ENCODE results near the gene STARD9.

STARD9 gene

DNA sequence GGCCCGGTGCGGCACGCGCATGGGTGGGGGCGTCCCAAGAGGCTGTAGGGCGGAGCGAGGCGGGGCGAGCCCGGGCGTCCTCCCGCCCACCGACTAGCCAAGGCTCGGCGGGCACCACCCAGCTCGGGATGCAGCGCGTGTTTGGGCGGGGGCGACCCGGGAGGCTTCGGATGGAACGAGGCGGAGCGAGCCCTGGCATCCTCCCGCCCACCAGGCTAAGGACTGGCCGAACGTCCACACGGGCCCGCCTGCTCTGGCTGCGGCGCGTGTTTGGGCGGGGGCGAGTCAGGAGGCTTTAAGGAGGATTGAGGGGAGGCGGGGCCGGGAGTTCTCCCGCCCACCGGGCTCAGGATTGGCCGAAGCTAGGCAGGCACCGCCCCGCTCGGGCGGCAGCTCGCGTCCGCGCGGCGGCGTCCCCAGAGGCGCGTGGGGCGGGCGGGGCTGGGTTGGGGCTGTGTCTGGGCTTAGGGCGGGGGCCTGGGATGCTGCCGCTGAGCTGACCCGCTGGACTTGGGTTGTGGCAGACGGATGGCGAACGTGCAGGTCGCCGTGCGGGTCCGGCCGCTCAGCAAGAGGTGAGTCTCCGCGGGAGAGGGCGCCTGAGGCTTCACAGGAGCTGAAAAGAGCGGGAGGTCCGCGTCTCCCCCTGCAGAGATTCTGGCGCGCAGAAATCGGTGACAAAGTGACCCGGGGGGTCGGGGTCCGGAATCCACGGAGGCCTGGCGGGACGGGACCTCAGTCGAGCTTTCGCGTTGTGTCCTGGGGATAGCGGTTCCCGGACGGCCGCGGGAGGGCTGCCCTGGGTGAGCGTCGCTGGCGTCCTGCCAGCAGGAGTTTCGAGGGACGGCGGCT is at the start of gene STARD9:
Gene STARD9 (plus strand): TSS at position 419 of the 852 bp plus-strand sequence. CDS start 110 bp downstream, at position 529.
- Histone ChIP-seq H3K9me3 (ENCODE audit: control insufficient read depth in 2 of 2, low read length in 2 of 2) (no peaks in the 10 kb centered on the region), H3K27me3 (ENCODE audit: control insufficient read depth in 2 of 2, insufficient read depth in 2 of 2, low read length in 2 of 2) (peaks cover 3 to 10% of the 10 kb centered on the region in 2 donors), H3K36me3 (ENCODE audit: control insufficient read depth in 2 of 2, insufficient read depth in 2 of 2, low read length in 2 of 2) (no peaks in the 10 kb centered on the region), H3K4me3 (ENCODE audit: low read length in 2 of 2) (peak within 1 kb of the TSS; percentile 73 to 80), H3K4me1 (ENCODE audit: control insufficient read depth in 2 of 2, insufficient read depth in 2 of 2, low read length in 2 of 2) (peaks cover 4 to 25% of the 10 kb centered on the region in 2 donors), H3K9ac (ENCODE audit: low read depth in 1 of 2, low read length in 2 of 2) (peak within 1 kb of the TSS; percentile 66 to 76), H3K27ac (ENCODE audit: low read depth in 2 of 2, low read length in 2 of 2) (peak within 1 kb of the TSS; percentile 72 to 81)

DNA sequence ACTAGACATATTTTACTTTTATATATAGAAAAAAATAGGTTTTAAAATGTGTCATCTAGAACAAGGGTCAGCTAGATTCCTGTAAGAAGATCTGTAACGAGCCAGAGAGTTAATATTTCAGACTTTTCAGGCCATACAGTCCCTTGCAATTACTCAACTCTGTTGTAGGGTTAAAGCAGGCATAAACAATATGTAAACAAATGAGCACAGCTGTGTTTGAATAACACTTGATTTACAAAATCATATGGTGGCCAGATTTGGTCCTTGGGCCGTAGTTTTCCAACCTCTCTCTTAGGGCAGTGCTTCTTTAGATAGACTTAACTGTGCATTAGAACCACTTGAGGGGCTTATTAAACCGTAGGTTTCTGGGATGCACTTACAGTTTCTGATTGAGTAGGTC is 46.4 kb upstream of the STARD9 start:
- Histone ChIP-seq H3K4me3 (ENCODE audit: low read length in 2 of 2) (no peak overlapping the region), H3K9ac (ENCODE audit: low read depth in 1 of 2, low read length in 2 of 2) (no peak overlapping the region), H3K27ac (ENCODE audit: low read depth in 2 of 2, low read length in 2 of 2) (no peak overlapping the region), H3K4me1 (ENCODE audit: control insufficient read depth in 2 of 2, insufficient read depth in 2 of 2, low read length in 2 of 2) (no peaks in the 10 kb centered on the region), H3K27me3 (ENCODE audit: control insufficient read depth in 2 of 2, insufficient read depth in 2 of 2, low read length in 2 of 2) (no peaks in the 10 kb centered on the region), H3K36me3 (ENCODE audit: control insufficient read depth in 2 of 2, insufficient read depth in 2 of 2, low read length in 2 of 2) (peaks cover 31 to 51% of the 10 kb centered on the region in 2 donors), H3K9me3 (ENCODE audit: control insufficient read depth in 2 of 2, low read length in 2 of 2) (no peaks in the 10 kb centered on the region)

DNA sequence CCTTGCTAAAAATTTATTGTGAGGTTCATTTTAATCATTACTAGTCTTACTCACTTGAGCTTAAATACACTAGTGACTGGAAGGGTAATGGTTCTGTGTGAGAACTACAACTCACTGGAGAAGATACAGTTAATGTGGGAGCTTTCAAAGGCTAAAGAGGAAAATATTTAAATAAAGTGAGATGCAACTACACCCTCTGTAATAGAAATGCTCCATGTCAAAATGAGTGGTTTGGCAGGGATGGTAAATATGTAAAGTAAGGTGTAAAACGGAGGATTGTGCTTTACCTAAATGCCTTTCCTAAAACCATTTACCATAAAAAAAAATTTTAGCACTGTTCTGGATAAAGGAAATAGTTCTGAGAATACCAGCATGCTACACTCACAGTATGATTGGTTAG is 42.2 kb upstream of the STARD9 start:
- Histone ChIP-seq H3K27me3 (ENCODE audit: control insufficient read depth in 2 of 2, insufficient read depth in 2 of 2, low read length in 2 of 2) (no peaks in the 10 kb centered on the region), H3K4me1 (ENCODE audit: control insufficient read depth in 2 of 2, insufficient read depth in 2 of 2, low read length in 2 of 2) (no peaks in the 10 kb centered on the region), H3K9ac (ENCODE audit: low read depth in 1 of 2, low read length in 2 of 2) (no peak overlapping the region), H3K4me3 (ENCODE audit: low read length in 2 of 2) (no peak overlapping the region), H3K9me3 (ENCODE audit: control insufficient read depth in 2 of 2, low read length in 2 of 2) (no peaks in the 10 kb centered on the region), H3K27ac (ENCODE audit: low read depth in 2 of 2, low read length in 2 of 2) (no peak overlapping the region), H3K36me3 (ENCODE audit: control insufficient read depth in 2 of 2, insufficient read depth in 2 of 2, low read length in 2 of 2) (peaks cover 34 to 46% of the 10 kb centered on the region in 2 donors)

DNA sequence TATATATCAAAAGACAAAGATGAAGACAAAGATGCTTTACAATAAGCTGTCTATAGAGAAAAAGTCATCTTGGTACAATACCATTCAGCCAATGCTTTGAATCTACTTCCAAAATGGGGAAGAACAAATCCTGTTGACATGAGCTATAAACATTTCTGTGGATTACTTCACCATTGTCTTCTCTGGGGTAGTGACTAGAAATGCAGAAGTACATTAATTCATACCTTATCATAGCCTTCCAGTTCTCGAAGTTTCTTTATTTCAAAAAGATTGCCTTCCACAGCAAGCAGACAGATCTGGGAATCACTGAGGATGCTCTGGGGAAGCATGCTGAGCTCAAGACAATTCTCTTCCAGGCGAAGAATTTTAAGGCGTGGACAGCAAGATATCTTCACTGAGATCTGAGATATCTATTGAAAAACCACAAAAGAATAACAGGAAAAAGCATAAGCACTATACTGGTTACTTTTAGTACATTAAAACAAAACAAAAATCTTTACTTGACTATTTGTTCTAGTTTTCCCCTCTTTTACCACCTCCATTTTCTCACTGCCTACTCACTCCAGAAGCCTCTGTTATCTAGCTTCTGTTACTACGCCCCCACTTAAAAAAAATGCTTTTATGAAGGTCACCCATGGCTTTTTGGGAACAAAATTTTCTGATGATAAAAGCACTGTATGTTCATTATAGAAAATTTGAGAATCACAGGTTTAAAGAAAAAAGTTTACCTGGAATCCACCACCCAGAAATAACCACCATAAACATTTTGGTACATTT is 30.4 kb upstream of the STARD9 start:
- H3K9ac ChIP-seq (ENCODE audit: low read depth in 1 of 2, low read length in 2 of 2): no peak overlapping the region
- H3K27me3 ChIP-seq (ENCODE audit: control insufficient read depth in 2 of 2, insufficient read depth in 2 of 2, low read length in 2 of 2): no peaks in the 10 kb centered on the region
- no peak overlapping the region for H3K27ac ChIP-seq (ENCODE audit: low read depth in 2 of 2, low read length in 2 of 2)
- no peaks in the 10 kb centered on the region for H3K9me3 ChIP-seq (ENCODE audit: control insufficient read depth in 2 of 2, low read length in 2 of 2)
- H3K36me3 ChIP-seq (ENCODE audit: control insufficient read depth in 2 of 2, insufficient read depth in 2 of 2, low read length in 2 of 2): peaks cover 18 to 21% of the 10 kb centered on the region in 2 donors
- H3K4me1 ChIP-seq (ENCODE audit: control insufficient read depth in 2 of 2, insufficient read depth in 2 of 2, low read length in 2 of 2): peaks cover 12% of the 10 kb centered on the region in 2 donors
- H3K4me3 ChIP-seq (ENCODE audit: low read length in 2 of 2): no peak overlapping the region

DNA sequence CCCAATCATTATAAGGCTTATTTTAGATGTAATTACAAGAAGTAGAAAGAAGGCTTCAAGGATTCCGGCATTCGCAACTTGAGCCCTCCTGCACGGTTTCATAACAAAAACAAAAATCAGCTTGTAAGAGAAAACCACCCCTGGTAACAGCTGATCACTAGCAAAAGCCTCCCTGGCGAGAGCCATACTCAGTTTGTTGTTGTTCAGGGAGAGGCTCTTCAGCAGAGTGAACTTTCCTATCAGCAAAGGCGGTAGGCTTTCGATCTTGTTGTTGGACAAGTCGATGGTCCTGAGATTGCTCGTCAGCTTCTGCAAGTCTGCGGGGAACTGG is 27.5 kb upstream of the STARD9 start:
- Histone ChIP-seq H3K9me3 (ENCODE audit: control insufficient read depth in 2 of 2, low read length in 2 of 2) (no peaks in the 10 kb centered on the region), H3K9ac (ENCODE audit: low read depth in 1 of 2, low read length in 2 of 2) (peak overlapping the region; percentile 92 to 99), H3K27ac (ENCODE audit: low read depth in 2 of 2, low read length in 2 of 2) (peak overlapping the region; percentile 90 to 92), H3K27me3 (ENCODE audit: control insufficient read depth in 2 of 2, insufficient read depth in 2 of 2, low read length in 2 of 2) (no peaks in the 10 kb centered on the region), H3K4me3 (ENCODE audit: low read length in 2 of 2) (peak overlapping the region; percentile 91 to 99), H3K36me3 (ENCODE audit: control insufficient read depth in 2 of 2, insufficient read depth in 2 of 2, low read length in 2 of 2) (peaks cover 14 to 18% of the 10 kb centered on the region in 2 donors), H3K4me1 (ENCODE audit: control insufficient read depth in 2 of 2, insufficient read depth in 2 of 2, low read length in 2 of 2) (peaks cover 12% of the 10 kb centered on the region in 2 donors)

DNA sequence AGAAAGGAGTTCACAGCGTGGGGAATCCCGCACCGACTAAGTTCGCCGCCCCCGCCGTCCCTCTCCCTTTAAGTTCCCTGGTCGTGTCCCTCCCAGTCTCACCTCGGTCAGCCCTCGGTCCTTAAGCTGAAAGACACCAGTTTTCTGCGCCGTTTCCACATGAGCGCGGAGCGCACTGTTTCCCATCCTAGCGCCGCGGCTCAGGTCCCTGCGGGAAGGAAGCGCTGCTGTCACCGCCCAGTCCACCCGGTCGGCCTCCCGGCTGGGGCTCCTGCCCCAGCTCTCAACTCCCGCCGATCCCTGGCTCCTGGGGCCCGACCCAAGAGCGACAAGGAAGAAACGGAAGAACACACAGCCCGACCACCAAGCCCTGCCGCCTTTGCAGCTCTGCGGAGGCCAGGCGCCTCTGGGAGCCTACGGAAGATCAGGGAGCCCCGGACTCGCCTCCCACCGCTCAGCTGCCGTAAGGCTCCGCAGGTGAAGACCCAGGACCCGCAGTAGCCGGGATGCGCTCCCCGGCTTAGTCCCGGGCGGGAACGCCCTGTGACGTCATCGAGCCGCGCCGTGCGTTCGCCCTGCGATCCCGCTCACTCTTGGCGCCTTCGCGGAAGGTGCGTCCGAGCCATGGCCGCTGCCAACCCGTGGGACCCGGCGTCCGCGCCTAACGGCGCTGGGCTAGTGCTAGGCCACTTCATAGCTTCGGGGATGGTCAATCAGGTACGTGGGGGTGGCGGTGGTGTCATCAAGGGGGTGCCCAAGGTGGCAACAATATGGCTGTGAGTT is 27.0 kb upstream of the STARD9 start, which contains the start of the genes HAUS2 and LRRC57:
Gene HAUS2 (plus strand): TSS at position 590 of the 783 bp plus-strand sequence. CDS start 35 bp downstream, at position 625.
Gene LRRC57 (minus strand): TSS at position 545 of the 783 bp plus-strand sequence. CDS start 359 bp downstream, at position 186.
- Histone ChIP-seq H3K36me3 (ENCODE audit: control insufficient read depth in 2 of 2, insufficient read depth in 2 of 2, low read length in 2 of 2) (peaks cover 14 to 15% of the 10 kb centered on the region in 2 donors), H3K9ac (ENCODE audit: low read depth in 1 of 2, low read length in 2 of 2) (peak within 1 kb of the TSS; percentile 92 to 99), H3K27ac (ENCODE audit: low read depth in 2 of 2, low read length in 2 of 2) (peak within 1 kb of the TSS; percentile 90 to 92), H3K4me1 (ENCODE audit: control insufficient read depth in 2 of 2, insufficient read depth in 2 of 2, low read length in 2 of 2) (peaks cover 12% of the 10 kb centered on the region in 2 donors), H3K27me3 (ENCODE audit: control insufficient read depth in 2 of 2, insufficient read depth in 2 of 2, low read length in 2 of 2) (no peaks in the 10 kb centered on the region), H3K4me3 (ENCODE audit: low read length in 2 of 2) (peak within 1 kb of the TSS; percentile 91 to 99), H3K9me3 (ENCODE audit: control insufficient read depth in 2 of 2, low read length in 2 of 2) (no peaks in the 10 kb centered on the region)

DNA sequence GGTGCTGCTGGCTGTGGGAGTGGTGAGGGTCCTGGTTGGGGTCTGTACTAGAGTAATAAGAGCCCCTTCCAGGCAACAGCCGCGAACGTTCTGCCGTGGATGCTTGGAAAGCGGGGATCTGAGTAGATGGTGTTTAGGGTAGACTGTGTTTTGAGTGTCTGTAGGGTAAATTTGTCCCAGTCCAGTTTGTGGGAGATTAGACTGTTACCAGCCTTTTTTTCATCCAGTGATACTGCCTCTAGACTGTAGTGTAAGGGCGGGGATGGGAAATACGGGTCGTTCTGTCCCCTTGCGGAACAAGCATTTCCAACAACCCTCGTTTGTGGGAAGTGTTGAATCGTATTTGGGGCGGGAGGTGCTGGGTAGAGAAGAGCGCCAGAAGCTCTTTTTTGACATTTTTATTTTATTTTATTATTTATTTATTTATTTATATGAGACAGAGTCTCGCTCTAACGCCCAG is 26.3 kb upstream of the STARD9 start:
- Histone ChIP-seq H3K9ac (ENCODE audit: low read depth in 1 of 2, low read length in 2 of 2) (peak overlapping the region; percentile 92 to 99), H3K4me1 (ENCODE audit: control insufficient read depth in 2 of 2, insufficient read depth in 2 of 2, low read length in 2 of 2) (peaks cover 12% of the 10 kb centered on the region in 2 donors), H3K9me3 (ENCODE audit: control insufficient read depth in 2 of 2, low read length in 2 of 2) (no peaks in the 10 kb centered on the region), H3K27ac (ENCODE audit: low read depth in 2 of 2, low read length in 2 of 2) (peak overlapping the region; percentile 90 to 92), H3K36me3 (ENCODE audit: control insufficient read depth in 2 of 2, insufficient read depth in 2 of 2, low read length in 2 of 2) (peaks cover 10 to 11% of the 10 kb centered on the region in 2 donors), H3K4me3 (ENCODE audit: low read length in 2 of 2) (peak overlapping the region; percentile 91 to 99), H3K27me3 (ENCODE audit: control insufficient read depth in 2 of 2, insufficient read depth in 2 of 2, low read length in 2 of 2) (no peaks in the 10 kb centered on the region)

DNA sequence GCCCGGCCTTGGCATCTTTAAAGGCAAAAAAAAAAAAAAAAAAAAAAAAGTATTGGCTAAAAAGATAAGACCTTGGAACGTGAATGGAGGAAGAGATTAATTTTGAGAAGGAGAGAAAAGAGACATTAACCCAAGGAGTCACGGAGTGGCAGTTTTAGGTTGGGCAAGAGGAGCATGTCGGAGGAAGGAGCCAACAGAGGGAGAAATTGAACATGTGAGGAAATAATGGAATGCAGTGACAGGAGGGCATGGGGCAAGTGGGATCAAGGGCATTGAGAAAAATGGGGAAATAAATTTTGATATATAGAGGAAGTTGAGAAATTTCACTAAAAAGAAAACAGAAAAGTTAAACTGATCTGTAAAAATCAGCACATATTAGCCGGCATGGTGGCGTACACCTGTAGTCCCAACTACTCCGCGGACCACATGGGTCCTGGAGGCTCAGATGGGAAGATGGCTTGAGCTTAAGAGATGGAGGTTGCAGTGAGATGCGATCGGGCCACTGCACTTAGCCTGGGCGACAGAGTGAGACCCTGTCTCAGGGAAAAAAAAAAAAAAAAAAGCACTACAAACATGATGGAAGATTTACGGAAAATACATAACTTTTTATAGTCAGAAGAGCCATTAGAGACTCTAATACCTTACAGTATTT is 25.5 kb upstream of the STARD9 start:
- no peaks in the 10 kb centered on the region for H3K9me3 ChIP-seq (ENCODE audit: control insufficient read depth in 2 of 2, low read length in 2 of 2)
- H3K27ac ChIP-seq (ENCODE audit: low read depth in 2 of 2, low read length in 2 of 2): no peak overlapping the region
- no peaks in the 10 kb centered on the region for H3K27me3 ChIP-seq (ENCODE audit: control insufficient read depth in 2 of 2, insufficient read depth in 2 of 2, low read length in 2 of 2)
- H3K4me3 ChIP-seq (ENCODE audit: low read length in 2 of 2): peak overlapping the region; percentile 91 to 99
- peak overlapping the region in 1 of 2 donors; percentile 92 for H3K9ac ChIP-seq (ENCODE audit: low read depth in 1 of 2, low read length in 2 of 2)
- peaks cover 5% of the 10 kb centered on the region in 2 donors for H3K36me3 ChIP-seq (ENCODE audit: control insufficient read depth in 2 of 2, insufficient read depth in 2 of 2, low read length in 2 of 2)
- H3K4me1 ChIP-seq (ENCODE audit: control insufficient read depth in 2 of 2, insufficient read depth in 2 of 2, low read length in 2 of 2): peaks cover 12% of the 10 kb centered on the region in 2 donors

DNA sequence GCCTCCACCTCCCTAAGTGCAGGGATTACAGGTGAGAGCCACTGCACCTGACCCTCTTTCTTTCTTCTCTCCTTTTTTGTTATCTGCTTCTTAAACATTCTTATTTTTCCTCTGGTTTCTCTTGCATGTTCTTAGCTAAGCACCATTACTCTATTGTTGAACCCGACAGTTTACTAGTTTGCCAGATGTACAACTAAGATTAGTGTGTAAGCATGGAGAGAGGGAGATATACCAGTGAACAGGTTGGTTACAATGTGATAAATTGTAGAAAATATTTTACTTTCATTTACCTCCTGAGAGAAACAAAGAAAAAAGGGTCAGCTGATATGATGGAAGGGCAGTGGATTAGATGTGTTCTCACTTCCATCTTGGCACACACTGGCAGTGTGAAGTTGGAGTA is 21.9 kb upstream of the STARD9 start:
- Histone ChIP-seq H3K36me3 (ENCODE audit: control insufficient read depth in 2 of 2, insufficient read depth in 2 of 2, low read length in 2 of 2) (peaks cover 0 to 2% of the 10 kb centered on the region in 2 donors), H3K27me3 (ENCODE audit: control insufficient read depth in 2 of 2, insufficient read depth in 2 of 2, low read length in 2 of 2) (no peaks in the 10 kb centered on the region), H3K4me3 (ENCODE audit: low read length in 2 of 2) (no peak overlapping the region), H3K4me1 (ENCODE audit: control insufficient read depth in 2 of 2, insufficient read depth in 2 of 2, low read length in 2 of 2) (peaks cover 0 to 4% of the 10 kb centered on the region in 2 donors), H3K9ac (ENCODE audit: low read depth in 1 of 2, low read length in 2 of 2) (no peak overlapping the region), H3K9me3 (ENCODE audit: control insufficient read depth in 2 of 2, low read length in 2 of 2) (no peaks in the 10 kb centered on the region), H3K27ac (ENCODE audit: low read depth in 2 of 2, low read length in 2 of 2) (no peak overlapping the region)
